GM20431 (cell line): ENCODE data around the gene PIGV.

Experiments used
- in situ Hi-C: fragments of 300-500 bp; cut with MseI, MboI; formaldehyde crosslinking; loops from one replicate; pipeline ENCODE4 v1.15.0; 2020; ENCODE audit warnings: low sequenced_read_pairs; ENCODE audit not compliant: unreplicated experiment

PIGV gene

DNA sequence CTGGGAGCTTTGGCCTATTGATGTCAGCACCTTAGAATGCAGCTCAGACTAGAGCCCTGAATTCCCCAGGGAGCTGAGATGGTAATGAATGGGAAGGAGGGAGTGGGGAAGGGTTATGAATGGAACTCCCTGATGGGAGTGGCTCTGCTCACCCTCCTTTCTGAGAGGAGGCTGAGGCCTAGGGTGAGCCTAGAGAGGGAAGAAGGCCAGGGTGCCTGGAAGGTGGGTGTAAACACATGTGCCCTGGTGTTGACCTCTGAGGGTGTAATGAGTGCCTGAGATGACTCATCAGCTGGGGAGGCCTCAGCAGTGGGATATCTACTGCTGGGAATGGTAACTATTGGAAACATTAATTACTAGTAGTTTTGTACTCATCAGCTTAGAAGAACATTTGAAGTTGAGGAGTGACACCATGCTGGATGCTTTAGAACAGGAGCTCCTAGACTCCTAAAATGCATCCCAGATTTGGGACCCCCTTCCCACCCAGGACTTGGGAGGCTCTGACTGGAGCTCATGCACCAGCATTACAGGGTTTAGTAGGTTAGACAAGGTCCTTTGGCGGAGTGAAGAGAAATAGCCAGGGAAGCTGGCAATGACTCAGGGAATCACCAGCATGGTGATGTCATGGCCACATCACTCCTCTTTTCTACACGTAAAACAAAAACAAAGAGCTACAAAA, 16.0 kb upstream of the PIGV start:
- in situ Hi-C loops: no loop called here

DNA sequence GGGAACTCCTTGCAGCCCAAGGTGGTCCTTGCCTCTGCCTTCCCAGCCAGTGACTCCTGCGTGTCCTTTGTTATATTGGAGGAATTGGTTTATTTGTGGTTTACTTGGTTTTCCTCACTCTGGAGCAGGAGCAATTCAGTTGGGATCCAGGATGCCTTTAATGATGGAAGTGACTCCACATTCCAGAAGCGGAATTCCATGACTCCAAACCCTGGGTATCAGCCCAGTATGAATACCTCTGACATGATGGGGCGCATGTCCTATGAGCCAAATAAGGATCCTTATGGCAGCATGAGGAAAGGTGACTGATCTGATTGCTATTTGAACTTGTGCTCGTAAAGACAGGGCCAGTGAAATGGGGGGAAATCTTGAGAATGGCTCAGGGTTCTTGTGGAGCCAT, 15.1 kb upstream of the PIGV start:
- in situ Hi-C loops: no loop called here

DNA sequence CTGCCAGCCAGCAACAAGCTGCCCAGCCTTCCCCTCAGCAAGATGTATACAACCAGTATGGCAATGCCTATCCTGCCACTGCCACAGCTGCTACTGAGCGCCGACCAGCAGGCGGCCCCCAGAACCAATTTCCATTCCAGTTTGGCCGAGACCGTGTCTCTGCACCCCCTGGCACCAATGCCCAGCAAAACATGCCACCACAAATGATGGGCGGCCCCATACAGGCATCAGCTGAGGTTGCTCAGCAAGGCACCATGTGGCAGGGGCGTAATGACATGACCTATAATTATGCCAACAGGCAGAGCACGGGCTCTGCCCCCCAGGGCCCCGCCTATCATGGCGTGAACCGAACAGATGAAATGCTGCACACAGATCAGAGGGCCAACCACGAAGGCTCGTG, 13.3 kb upstream of the PIGV start:
- in situ Hi-C loops: no loop called here

DNA sequence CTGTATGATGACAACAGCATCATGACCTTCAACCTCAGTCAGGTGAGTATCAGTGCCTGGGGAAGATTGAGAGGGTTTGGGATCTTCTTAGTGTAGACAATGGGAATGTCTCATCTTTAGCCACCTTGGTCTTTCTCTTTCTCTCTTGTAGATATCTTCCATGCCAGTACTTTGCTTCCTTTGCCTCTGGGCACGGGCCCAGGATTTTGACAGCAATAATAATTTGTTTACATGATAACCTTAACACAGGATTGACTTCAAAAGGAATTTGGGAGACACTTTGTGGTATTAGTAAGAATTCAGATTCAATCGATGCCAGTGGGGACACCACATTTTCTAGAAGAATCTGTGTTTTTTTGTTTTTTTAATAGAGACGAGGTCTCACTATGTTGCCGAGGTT, 12.1 kb upstream of the PIGV start:
- in situ Hi-C loops: no loop called here

DNA sequence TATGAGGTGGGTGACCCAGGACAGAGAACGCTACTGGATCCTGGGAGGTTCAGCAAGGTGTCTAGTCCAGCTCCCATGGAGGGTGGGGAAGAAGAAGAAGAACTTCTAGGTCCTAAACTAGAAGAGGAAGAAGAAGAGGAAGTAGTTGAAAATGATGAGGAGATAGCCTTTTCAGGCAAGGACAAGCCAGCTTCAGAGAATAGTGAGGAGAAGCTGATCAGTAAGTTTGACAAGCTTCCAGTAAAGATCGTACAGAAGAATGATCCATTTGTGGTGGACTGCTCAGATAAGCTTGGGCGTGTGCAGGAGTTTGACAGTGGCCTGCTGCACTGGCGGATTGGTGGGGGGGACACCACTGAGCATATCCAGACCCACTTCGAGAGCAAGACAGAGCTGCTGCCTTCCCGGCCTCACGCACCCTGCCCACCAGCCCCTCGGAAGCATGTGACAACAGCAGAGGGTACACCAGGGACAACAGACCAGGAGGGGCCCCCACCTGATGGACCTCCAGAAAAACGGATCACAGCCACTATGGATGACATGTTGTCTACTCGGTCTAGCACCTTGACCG, 8.6 kb upstream of the PIGV start:
- in situ Hi-C loops: no loop called here

DNA sequence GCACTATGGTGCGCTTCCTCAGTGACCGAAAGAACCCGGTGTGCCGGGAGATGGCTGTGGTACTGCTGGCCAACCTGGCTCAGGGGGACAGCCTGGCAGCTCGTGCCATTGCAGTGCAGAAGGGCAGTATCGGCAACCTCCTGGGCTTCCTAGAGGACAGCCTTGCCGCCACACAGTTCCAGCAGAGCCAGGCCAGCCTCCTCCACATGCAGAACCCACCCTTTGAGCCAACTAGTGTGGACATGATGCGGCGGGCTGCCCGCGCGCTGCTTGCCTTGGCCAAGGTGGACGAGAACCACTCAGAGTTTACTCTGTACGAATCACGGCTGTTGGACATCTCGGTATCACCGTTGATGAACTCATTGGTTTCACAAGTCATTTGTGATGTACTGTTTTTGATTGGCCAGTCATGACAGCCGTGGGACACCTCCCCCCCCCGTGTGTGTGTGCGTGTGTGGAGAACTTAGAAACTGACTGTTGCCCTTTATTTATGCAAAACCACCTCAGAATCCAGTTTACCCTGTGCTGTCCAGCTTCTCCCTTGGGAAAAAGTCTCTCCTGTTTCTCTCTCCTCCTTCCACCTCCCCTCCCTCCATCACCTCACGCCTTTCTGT, 7.3 kb upstream of the PIGV start:
- in situ Hi-C loops: loop anchor here (10.0 kb wide), 1 partner anchor 96 kb away; no protein-coding TSS in a partner anchor

DNA sequence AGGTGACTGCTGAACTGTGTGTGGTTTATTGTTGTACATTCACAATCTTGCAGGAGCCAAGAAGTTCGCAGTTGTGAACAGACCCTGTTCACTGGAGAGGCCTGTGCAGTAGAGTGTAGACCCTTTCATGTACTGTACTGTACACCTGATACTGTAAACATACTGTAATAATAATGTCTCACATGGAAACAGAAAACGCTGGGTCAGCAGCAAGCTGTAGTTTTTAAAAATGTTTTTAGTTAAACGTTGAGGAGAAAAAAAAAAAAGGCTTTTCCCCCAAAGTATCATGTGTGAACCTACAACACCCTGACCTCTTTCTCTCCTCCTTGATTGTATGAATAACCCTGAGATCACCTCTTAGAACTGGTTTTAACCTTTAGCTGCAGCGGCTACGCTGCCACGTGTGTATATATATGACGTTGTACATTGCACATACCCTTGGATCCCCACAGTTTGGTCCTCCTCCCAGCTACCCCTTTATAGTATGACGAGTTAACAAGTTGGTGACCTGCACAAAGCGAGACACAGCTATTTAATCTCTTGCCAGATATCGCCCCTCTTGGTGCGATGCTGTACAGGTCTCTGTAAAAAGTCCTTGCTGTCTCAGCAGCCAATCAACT, 6.4 kb upstream of the PIGV start:
- in situ Hi-C loops: loop anchor here (10.0 kb wide), 1 partner anchor 97 kb away; no protein-coding TSS in a partner anchor

DNA sequence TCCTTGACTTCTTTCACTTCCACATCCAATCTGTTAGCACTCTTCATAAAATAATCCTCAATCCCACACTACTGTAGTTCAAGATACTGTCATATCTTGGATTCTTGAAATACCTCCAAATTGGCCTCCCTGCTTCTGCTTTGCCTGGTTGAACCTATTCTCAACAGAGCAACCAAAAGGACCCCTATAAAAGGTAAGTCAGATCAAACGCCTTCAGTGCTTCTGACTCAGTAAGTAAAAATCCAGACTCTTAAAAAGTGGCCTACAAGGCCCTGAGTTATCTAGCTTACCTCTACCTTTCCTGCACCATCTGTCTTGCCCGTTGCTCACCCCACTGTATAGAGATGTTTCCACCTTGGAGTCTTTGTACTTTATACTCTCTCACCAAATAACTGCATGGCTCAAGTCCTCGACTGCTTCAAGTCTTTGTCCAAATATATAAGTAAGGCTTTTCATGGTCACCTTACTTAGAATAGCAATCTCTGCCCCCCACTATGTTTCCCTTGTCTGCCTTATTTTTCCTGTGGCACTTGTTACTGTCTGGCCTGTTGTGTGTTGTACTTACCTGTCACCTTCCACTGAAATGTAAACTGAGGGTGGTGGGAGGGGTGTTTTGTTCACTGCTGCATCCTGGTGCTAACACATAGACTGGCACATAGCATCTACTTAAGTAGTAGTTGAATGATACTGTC, 5.1 kb upstream of the PIGV start:
- in situ Hi-C loops: loop anchor here (10.0 kb wide), 1 partner anchor 98 kb away; no protein-coding TSS in a partner anchor

DNA sequence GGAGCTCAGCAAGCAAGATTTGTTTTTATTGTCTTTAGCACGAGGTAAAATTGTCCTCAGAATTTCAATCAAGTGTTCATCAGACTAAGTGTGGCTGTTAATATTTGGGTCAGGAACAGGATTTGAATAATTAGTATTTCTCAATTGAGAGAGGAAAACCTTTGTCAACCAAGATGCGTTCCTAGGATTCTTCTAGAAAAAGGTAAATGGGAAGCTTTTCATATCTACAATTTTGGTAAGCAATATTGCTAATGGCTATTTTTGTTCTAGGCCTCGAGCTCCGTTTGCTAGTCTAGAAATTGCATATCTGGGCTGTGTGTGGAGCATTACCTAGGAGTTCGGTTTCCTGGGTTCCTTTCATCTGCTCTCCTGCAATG, 4.1 kb upstream of the PIGV start:
- in situ Hi-C loops: loop anchor here (10.0 kb wide), 1 partner anchor 99 kb away; no protein-coding TSS in a partner anchor

DNA sequence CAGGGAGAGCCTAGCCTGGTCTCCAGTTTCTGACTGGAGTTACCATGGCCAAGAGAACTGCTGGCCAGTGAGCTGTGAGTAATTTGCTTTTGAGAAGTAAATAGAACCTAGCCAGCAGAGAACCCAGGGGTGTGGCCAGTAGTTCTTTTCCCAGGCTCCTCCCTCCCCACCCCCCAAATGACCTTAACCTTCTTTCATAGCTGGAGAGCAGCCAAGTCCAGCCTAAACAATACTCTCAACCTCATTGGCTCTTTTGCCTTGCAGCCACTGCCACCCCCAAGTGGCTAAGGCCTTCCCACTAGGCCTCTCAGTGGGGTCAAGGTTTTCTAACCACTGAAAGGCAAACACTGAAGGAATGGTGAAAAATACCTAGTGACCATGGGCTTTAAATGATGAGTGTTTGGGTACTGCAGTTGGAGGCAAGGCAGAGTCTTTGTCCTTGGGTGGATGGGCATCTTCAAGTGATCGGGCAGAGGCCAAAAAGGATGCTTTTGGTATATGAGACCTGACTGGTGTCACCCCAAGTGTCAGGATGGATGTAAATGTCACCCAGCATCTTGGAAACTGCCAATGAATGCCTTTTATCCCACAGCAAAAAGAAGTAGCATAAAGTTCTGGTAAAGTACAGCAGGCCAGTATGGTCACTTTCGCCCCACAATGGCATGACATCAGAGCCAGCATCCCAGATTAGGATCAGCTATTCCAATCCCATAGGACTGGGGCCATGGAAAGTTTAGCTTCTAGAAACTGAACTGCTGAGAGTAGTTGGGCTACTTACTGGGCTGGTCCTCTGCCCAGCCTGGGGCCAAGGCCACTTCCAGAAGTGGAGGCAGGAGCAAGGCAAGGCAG, 3.5 kb upstream of the PIGV start:
- in situ Hi-C loops: loop anchor here (10.0 kb wide), 1 partner anchor 99 kb away; no protein-coding TSS in a partner anchor

DNA sequence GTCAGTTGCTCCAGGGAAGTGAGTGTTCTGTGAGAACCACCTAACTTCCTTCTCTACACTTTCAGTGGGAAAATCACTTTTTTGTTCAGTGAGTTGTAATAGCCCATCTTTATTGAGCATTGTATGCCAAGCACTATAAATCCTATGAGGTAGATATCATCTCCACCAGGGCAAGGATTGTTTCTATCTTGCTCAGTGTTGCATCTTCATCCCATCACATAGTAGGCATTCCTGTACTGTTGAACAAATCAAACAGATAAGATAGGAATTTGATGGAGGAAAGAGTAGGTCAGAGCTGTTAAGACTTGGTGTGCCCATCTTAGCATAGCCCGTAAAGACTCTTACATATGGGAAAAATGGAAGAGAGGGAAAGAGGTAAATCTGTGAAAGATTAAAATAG, 2.9 kb upstream of the PIGV start:
- in situ Hi-C loops: loop anchor here (10.0 kb wide), 1 partner anchor 100 kb away; no protein-coding TSS in a partner anchor

DNA sequence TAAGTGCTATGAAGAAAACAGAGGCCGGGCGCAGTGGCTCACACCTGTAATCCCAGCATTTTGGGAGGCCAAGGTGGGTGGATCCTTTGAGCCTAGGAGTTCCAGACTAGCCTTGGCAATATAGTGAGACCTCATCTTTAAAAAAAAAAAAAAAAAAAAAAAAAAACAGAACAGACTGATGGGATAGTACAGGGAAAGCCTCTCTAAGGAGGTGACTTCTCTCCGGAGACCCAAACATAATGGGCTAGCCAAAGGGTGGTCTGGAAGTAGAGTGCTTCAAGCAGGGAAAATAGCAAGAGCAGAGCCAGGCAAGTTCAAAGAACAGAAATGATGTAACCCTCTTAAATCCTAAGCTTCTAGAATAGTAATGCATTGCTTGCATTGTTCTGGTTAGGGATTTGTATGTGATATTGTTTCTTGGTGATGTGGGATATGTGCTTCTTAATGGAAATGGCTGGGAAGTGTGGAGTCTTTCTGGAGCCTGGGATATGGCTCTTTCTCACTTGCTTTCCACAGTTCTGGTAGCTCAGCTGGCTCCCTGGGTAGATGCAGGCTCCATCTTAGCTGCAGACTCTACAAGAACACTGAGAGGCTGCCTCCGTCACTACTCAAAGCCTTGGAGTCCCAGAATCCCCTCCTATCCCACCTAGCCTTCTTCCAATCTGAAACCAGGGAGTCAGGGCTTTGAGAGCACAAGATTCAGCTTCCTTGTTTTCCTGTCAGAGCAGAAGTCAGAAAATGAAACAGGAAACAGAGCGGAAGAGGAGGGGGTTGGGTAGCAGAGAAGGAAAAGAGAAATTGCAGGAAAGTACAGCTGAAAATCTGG, 1.9 kb upstream of the PIGV start:
- in situ Hi-C loops: loop anchor here (10.0 kb wide), 1 partner anchor 101 kb away; no protein-coding TSS in a partner anchor

DNA sequence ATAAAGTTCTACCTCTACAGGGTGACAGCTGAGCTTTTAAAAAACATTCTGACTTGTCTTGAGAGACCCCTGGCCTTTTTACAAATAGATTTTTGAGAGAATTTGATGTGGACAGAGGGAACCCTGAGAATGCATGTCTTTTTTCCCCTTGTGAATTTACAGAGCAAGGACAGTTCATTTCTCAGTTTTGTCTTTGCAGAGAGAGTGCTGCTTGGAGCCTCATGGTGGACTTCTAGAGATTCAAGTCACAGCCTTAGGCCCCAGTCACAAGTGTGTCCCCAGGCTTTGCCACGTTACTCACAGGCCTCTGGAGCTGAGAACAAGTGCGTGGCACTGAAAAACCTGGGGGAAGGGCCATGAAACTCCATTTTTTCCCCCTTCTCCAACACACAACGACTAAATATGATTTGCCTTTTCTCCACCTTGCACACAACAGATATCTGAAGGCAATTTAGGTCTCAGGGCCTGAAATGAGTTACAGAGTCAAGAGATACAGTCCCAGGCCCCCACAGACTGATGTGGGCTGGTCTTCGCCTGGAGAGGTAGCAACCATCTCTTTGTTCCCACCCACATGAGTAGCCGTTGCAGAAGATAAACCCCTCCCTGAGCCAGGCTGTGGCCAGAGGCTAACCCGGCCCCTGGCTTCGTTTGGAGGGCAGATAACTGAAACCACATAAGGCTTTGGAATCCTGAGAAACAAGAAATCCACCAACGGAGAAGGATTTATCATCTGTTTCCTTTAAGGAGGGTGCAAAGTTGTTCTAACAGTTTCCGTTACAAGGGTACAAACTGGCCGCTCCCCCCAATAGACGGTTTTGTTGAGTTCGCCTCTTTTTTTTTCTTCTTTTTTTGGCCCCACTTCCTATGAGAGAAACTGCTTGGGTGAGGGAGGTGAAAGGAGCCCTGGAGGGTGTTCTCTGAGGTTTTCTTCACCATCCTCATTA, 1.0 kb upstream of the PIGV start:
- in situ Hi-C loops: loop anchor here (10.0 kb wide), 1 partner anchor 102 kb away; no protein-coding TSS in a partner anchor

DNA sequence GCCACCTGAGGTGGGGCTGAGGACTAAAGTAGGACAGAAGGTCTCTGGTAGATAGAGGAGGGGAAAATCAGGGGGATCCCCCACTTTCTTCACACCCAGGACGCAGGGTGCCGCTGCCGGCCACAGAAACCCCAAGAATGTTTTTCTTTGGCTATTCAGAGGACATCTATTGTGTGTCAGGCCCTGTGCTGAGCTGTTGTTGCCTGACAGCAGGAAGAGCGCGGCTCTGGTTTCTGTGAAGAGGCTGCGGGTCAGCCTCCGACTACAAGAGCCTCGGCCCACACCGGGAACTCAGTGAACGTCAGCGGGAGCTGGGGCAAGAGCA, 407 bp upstream of the PIGV start:
- in situ Hi-C loops: loop anchor here (10.0 kb wide), 1 partner anchor 103 kb away; no protein-coding TSS in a partner anchor

DNA sequence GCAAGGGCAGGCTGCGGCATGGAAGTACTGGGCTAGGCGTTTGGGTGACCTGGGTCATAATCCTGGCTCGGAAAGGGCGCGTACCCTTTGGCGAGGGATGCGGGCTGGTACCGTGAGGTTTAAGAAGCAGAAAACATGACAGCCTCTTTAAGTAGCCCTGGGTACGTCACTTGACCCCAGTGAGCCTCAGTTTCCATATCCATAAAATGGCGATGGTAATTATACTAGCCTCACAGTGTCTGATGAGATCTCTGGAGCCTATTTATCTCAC, 700 bp downstream of the PIGV start:
- in situ Hi-C loops: loop anchor here (10.0 kb wide), 1 partner anchor 104 kb away; no protein-coding TSS in a partner anchor

DNA sequence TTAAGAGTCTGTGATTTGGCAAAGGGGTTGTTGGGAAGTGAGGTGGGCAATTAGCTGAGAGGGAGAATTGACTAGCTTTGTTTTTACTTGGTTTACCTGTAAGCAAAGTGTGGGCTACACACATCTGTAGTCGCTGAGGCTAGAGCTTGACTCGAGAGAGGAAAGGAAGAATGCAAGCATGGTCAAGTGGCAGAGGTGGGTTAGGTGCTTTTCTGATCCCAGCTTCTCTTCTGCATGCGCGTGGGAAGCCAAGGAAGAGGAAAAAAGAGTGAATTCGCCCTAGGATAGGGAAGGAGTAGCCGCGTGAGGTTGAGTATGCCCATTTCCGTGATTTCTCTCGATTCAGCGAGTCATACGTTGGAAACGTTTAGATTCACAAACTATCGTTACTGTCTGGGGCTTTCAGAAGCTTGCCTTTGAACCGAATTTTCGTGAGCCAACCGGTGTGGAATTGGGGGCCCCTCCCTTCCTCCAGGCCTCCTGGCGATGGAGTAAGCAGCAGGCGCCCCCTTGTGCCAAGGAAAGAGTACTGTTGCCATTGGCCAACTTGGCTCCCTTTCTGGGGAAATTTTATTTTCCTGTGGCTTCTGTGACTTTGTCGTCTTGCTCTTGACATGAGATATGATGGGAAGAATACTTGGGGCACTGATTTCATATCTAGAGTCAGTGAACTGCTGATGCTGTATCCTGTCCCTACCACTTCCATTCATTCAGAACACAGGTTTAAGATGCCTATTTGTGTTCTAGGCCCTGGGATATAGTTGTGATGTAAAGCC, 1.3 kb downstream of the PIGV start:
- in situ Hi-C loops: loop anchor here (10.0 kb wide), 1 partner anchor 104 kb away; no protein-coding TSS in a partner anchor

DNA sequence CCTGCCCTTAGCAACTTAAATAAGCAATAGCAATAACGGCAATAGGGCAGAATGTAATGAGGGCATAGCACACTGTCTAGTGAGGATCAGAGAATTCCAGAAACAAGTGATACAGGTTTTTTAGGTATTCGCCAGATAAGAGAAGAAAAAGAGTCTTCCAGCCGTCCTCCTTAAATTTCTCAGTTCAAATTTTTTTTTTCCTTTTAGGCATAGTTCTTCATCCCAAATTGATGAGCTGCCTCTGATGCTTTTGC, 1.8 kb downstream of the PIGV start:
- in situ Hi-C loops: loop anchor here (10.0 kb wide), 1 partner anchor 105 kb away; no protein-coding TSS in a partner anchor
